H1 (cell line): ENCODE data around the gene SIPA1L3. TPM values are rescaled to one million over a fixed set of nuclear protein-coding genes. Genes with fewer than 3 reads are reported as not detected.

Experiments used
- CTCF ChIA-PET: fragments of 300-600 bp; sonication (Branson Sonifier 250); formaldehyde crosslinking; loops from one replicate; lab custom pipeline; 2021; ENCODE audit not compliant: partially characterized antibody; lab: Charles Lee
- POLR2A ChIA-PET: fragments of 300-600 bp; sonication (Branson Sonifier 250); formaldehyde crosslinking; loops from one replicate; lab custom pipeline; 2021; ENCODE audit warnings: inconsistent platforms; ENCODE audit not compliant: partially characterized antibody; lab: Charles Lee
- DNase-seq, 2 experiments: peaks; one replicate each; pipeline versions ENCODE4 v3.0.0 to v3.0.0-alpha.2; 2010 to 2022; ENCODE audit warnings: low spot score in 2 of 2, low read depth in 1 of 2, mixed read lengths in 1 of 2
- FAIRE-seq: peaks from 2 replicates; lab custom pipeline; 2011; peaks lifted over from hg19 to GRCh38; lab: Jason Lieb, UNC
- H2AFZ ChIP-seq: 2 replicates; pipeline ENCODE4 v1.8.1; 2012; ENCODE audit warnings: low read length, inconsistent platforms
- H2AK5ac ChIP-seq: 2 replicates; pipeline ENCODE4 v1.6.1; 2013; ENCODE audit warnings: low read depth, low read length
- H2BK120ac ChIP-seq: replicated peaks from 2 replicates; pipeline ENCODE3; 2013; ENCODE audit warnings: low read depth, low read length, inconsistent platforms
- H2BK12ac ChIP-seq: 2 replicates; pipeline ENCODE4 v1.6.1; 2013; ENCODE audit warnings: low read depth, low read length
- H2BK15ac ChIP-seq: 2 replicates; pipeline ENCODE4 v1.6.1; 2013; ENCODE audit warnings: low read length
- H2BK20ac ChIP-seq: 2 replicates; pipeline ENCODE4 v1.6.1; 2013; ENCODE audit warnings: low read length
- H2BK5ac ChIP-seq: 2 replicates; pipeline ENCODE4 v1.6.1; 2013; ENCODE audit warnings: low read depth, low read length
- H3K14ac ChIP-seq: 2 replicates; pipeline ENCODE4 v1.6.1; 2013; ENCODE audit warnings: inconsistent platforms; ENCODE audit not compliant: insufficient read length
- H3K18ac ChIP-seq: 2 replicates; pipeline ENCODE4 v1.6.1; 2013; ENCODE audit warnings: low read length; ENCODE audit errors: extremely low read depth
- H3K23ac ChIP-seq: 2 replicates; pipeline ENCODE4 v1.6.1; 2013; ENCODE audit warnings: inconsistent platforms; ENCODE audit not compliant: insufficient read length
- H3K23me2 ChIP-seq: 2 replicates; pipeline ENCODE4 v1.6.1; 2013; ENCODE audit warnings: low read depth, low read length
- H3K27ac ChIP-seq: 2 replicates; pipeline ENCODE4 v1.6.1; 2011; ENCODE audit warnings: low read depth, low read length, inconsistent platforms
- H3K27me3 ChIP-seq, 4 experiments: replicated peaks in 1 of 4; 1 replicate in 1 of 4; 2 replicates in 3 of 4; pipeline versions ENCODE4 v1.6.1 to v1.8.1; 2011 to 2013; ENCODE audit warnings: low read length in 3 of 4, mild to moderate bottlenecking in 3 of 4, inconsistent platforms in 2 of 4, mixed read lengths in 2 of 4, moderate library complexity in 1 of 4; ENCODE audit not compliant: control insufficient read depth in 3 of 4, insufficient read depth in 3 of 4; ENCODE audit errors: extremely low read depth in 1 of 4
- H3K36me3 ChIP-seq, 4 experiments: 2 replicates each; pipeline versions ENCODE4 v1.6.1 to v1.8.1; 2011 to 2013; ENCODE audit warnings: mild to moderate bottlenecking in 4 of 4, low read length in 3 of 4, moderate library complexity in 2 of 4, control low read depth in 1 of 4, inconsistent platforms in 1 of 4; ENCODE audit not compliant: insufficient read depth in 4 of 4, control insufficient read depth in 2 of 4
- H3K4ac ChIP-seq: replicated peaks from 2 replicates; pipeline ENCODE3; 2013; ENCODE audit warnings: low read length, low read depth, mixed read lengths, inconsistent platforms; ENCODE audit not compliant: insufficient read length
- H3K4me1 ChIP-seq, 4 experiments: replicated peaks in 1 of 4; 1 replicate in 1 of 4; 2 replicates in 3 of 4; pipeline versions ENCODE4 v1.6.1 to v1.8.1; 2011 to 2013; ENCODE audit warnings: low read length in 3 of 4, inconsistent platforms in 2 of 4, mixed read lengths in 1 of 4; ENCODE audit not compliant: insufficient read depth in 4 of 4, control insufficient read depth in 3 of 4
- H3K4me2 ChIP-seq, 2 experiments: 2 replicates each; pipeline versions ENCODE4 v1.6.1 to v1.8.1; 2011 to 2013; ENCODE audit warnings: low read depth in 2 of 2, low read length in 2 of 2, control low read depth in 1 of 2, inconsistent platforms in 1 of 2, mild to moderate bottlenecking in 1 of 2; ENCODE audit not compliant: insufficient read depth in 1 of 2
- H3K4me3 ChIP-seq, 4 experiments: fragments of 200-600, 300-600 bp in 1 of 4; sonication (generic), shearing (Covaris generic), sonication (Bioruptor Twin) in 1 of 4; 2 replicates each; pipeline versions ENCODE4 v1.5.1 to v1.8.1; 2011 to 2016; ENCODE audit warnings: low read length in 4 of 4, low read depth in 3 of 4, control low read depth in 2 of 4, inconsistent platforms in 2 of 4, mild to moderate bottlenecking in 2 of 4, mixed read lengths in 1 of 4, moderate library complexity in 1 of 4; ENCODE audit not compliant: insufficient read depth in 2 of 4; ENCODE audit errors: extremely low read depth in 1 of 4
- H3K56ac ChIP-seq: replicated peaks from 2 replicates; pipeline ENCODE3; 2013; ENCODE audit warnings: low read depth, mild to moderate bottlenecking, mixed read lengths, low read length, inconsistent platforms; ENCODE audit not compliant: insufficient read length
- H3K79me1 ChIP-seq: 2 replicates; pipeline ENCODE4 v1.6.1; 2013; ENCODE audit warnings: low read depth, low read length, control low read depth
- H3K79me2 ChIP-seq, 2 experiments: 2 replicates each; pipeline versions ENCODE4 v1.6.1 to v1.8.1; 2012 to 2013; ENCODE audit warnings: low read length in 2 of 2, mild to moderate bottlenecking in 2 of 2, inconsistent platforms in 1 of 2; ENCODE audit not compliant: insufficient read depth in 2 of 2, control insufficient read depth in 1 of 2
- H3K9ac ChIP-seq, 4 experiments: replicated peaks in 1 of 4; 1 replicate in 1 of 4; 2 replicates in 3 of 4; pipeline versions ENCODE4 v1.6.1 to v1.8.1; 2011 to 2013; ENCODE audit warnings: low read depth in 3 of 4, low read length in 3 of 4, control low read depth in 2 of 4, mild to moderate bottlenecking in 2 of 4, moderate library complexity in 2 of 4, inconsistent platforms in 1 of 4; ENCODE audit errors: extremely low read depth in 1 of 4
- H3K9me3 ChIP-seq, 2 experiments: 2 replicates each; pipeline versions ENCODE4 v1.6.1 to v1.8.1; 2012 to 2013; ENCODE audit warnings: mild to moderate bottlenecking in 2 of 2, moderate library complexity in 2 of 2, control low read depth in 1 of 2, inconsistent platforms in 1 of 2, low read depth in 1 of 2, low read length in 1 of 2, mixed read lengths in 1 of 2; ENCODE audit not compliant: insufficient read depth in 2 of 2
- H4K20me1 ChIP-seq, 2 experiments: replicated peaks in 1 of 2; 2 replicates each; pipeline versions ENCODE3 to v1.8.1; 2011 to 2013; ENCODE audit warnings: inconsistent platforms in 2 of 2, low read length in 2 of 2, mild to moderate bottlenecking in 1 of 2; ENCODE audit not compliant: insufficient read depth in 2 of 2, control insufficient read depth in 1 of 2
- H4K5ac ChIP-seq: 2 replicates; pipeline ENCODE4 v1.6.1; 2013; ENCODE audit warnings: low read length, low read depth, mixed read lengths, inconsistent platforms; ENCODE audit not compliant: insufficient read length
- H4K8ac ChIP-seq: 2 replicates; pipeline ENCODE4 v1.8.0; 2013; ENCODE audit warnings: mild to moderate bottlenecking, moderate library complexity, low read length, inconsistent platforms; ENCODE audit not compliant: insufficient read depth; ENCODE audit errors: extremely low read depth
- H4K91ac ChIP-seq: replicated peaks from 2 replicates; pipeline ENCODE3; 2013; ENCODE audit warnings: low read length, mixed read lengths, inconsistent platforms; ENCODE audit not compliant: insufficient read length
- ATF2 ChIP-seq: IDR thresholded peaks from 2 replicates; pipeline ENCODE4 v1.6.1; 2012; ENCODE audit warnings: low read length, inconsistent platforms
- ATF3 ChIP-seq: IDR thresholded peaks from 2 replicates; pipeline ENCODE4 v1.6.1; 2011; ENCODE audit warnings: low read depth, mild to moderate bottlenecking, low read length; ENCODE audit not compliant: insufficient read depth
- BRCA1 ChIP-seq: IDR thresholded peaks from 2 replicates; pipeline ENCODE4 v1.6.1; 2012; ENCODE audit warnings: low read depth, low read length, improper control_type of control experiment
- CBX5 ChIP-seq: fragments of 300-800, 300-1000 bp; sonication (generic); IDR thresholded peaks from 2 replicates; pipeline ENCODE4 v1.7.1; 2016; ENCODE audit warnings: antibody characterized with exemption, low read length, low read depth
- E2F6 ChIP-seq: IDR thresholded peaks from 2 replicates; pipeline ENCODE4 v1.6.1; 2012; ENCODE audit warnings: inconsistent platforms
- KDM4A ChIP-seq: IDR thresholded peaks from one replicate; pipeline ENCODE4 v1.7.1; 2012; ENCODE audit warnings: low read depth, mild to moderate bottlenecking, moderate library complexity, low read length, inconsistent platforms; ENCODE audit not compliant: severe bottlenecking
- POLR2A ChIP-seq, 2 experiments: IDR thresholded peaks; 1 replicate in 1 of 2; 2 replicates in 1 of 2; pipeline ENCODE4 v1.6.1; 2011; ENCODE audit warnings: low read depth in 2 of 2, low read length in 2 of 2, mild to moderate bottlenecking in 2 of 2; ENCODE audit errors: control extremely low read depth in 1 of 2
- RXRA ChIP-seq: IDR thresholded peaks from 2 replicates; pipeline ENCODE4 v1.6.1; 2011; ENCODE audit warnings: low read depth, mild to moderate bottlenecking, low read length, moderate library complexity; ENCODE audit not compliant: insufficient read depth
- SAP30 ChIP-seq: fragments of 300-600 bp; sonication (generic); IDR thresholded peaks from 2 replicates; pipeline ENCODE4 v1.7.1; 2012; ENCODE audit warnings: low read length, moderate library complexity, mild to moderate bottlenecking, inconsistent platforms; ENCODE audit not compliant: insufficient read depth, insufficient replicate concordance
- SIRT6 ChIP-seq: IDR thresholded peaks from one replicate; pipeline ENCODE4 v1.7.1; 2012; ENCODE audit warnings: low read length, inconsistent platforms
- SP2 ChIP-seq: IDR thresholded peaks from 2 replicates; pipeline ENCODE4 v1.6.1; 2012; ENCODE audit warnings: mild to moderate bottlenecking, low read length, inconsistent platforms
- SUZ12 ChIP-seq: fragments of 200-600 bp; sonication (generic); IDR thresholded peaks from 2 replicates; pipeline ENCODE4 v1.6.1; 2012; ENCODE audit warnings: mild to moderate bottlenecking, inconsistent platforms, low read length, moderate library complexity, mixed read lengths
- WGBS, 2 experiments: shearing (Covaris generic) in 1 of 2; methylation state at CpG; one replicate each; pipeline versions ENCODE4 v1.1.6 to v1.1.7; 2013 to 2015; ENCODE audit warnings: low lambda C conversion rate in 2 of 2, mixed read lengths in 2 of 2, inconsistent platforms in 1 of 2, low coverage in 1 of 2, missing lambda C conversion rate in 1 of 2; ENCODE audit not compliant: insufficient replicate concordance in 2 of 2, insufficient coverage in 1 of 2, insufficient read length in 1 of 2; ENCODE audit errors: extremely low coverage in 1 of 2, missing lambda C conversion rate in 1 of 2; 5-methylcytosine and 5-hydroxymethylcytosine counted together
- polyA plus RNA-seq, 7 experiments: library from polyadenylated mRNA; depleted of rRNA in 3 of 7; stranded (reverse) in 5 of 7; unstranded in 2 of 7; fragments of >200 nt in 5 of 7; fragments of 200-250 nt in 2 of 7; gene quantifications; 1 replicate in 5 of 7; 2 replicates in 1 of 7; 4 replicates in 1 of 7; pipeline versions ENCODE4 v1.2.1 to v1.2.3, GENCODE V29; 2011 to 2013; ENCODE audit warnings: missing spikeins in 2 of 7, mixed read lengths in 2 of 7
- total RNA-seq: library from RNA; stranded (reverse); fragmentation: NEBNext Ultra II Directional; extraction: Animal tissue kit (Norgen Biotek cat#: 25700); gene quantifications from 2 replicates; pipeline ENCODE4 v1.2.1, GENCODE V29; 2021

The SIPA1L3 gene
- total and polyA plus RNA-seq, 2 of the 8 experiments (the other 6 are each of a cell fraction or from before 2014, with no cell fraction given): 15.0 to 54.9 TPM

- H4K91ac ChIP-seq: no peak overlapping the region
- no peaks in the 10 kb centered on the region for H3K79me2 ChIP-seq
- ChIA-PET CTCF (interaction anchor here (0.6 to 1.2 kb wide), 6 partner anchors 9 to 117 kb away, joined by 3 to 11 read pairs (median 3); no protein-coding TSS in a partner anchor), POLR2A (interaction anchor here (1.2 kb wide), 1 partner anchor 34 kb away, joined by 3 read pairs; no protein-coding TSS in a partner anchor)
- no peak overlapping the region for H3K14ac ChIP-seq
- FAIRE-seq: no peak
- no peak overlapping the region for H3K4me3 ChIP-seq
- H3K27me3 ChIP-seq: no peaks in the 10 kb centered on the region
- no peaks in the 10 kb centered on the region; a peak in 1 of 8 replicates for H3K36me3 ChIP-seq
- no peaks in the 10 kb centered on the region for H3K9me3 ChIP-seq
- H2AK5ac ChIP-seq: no peak overlapping the region
- H3K23me2 ChIP-seq: no peaks in the 10 kb centered on the region
- no peak overlapping the region for H3K23ac ChIP-seq
- WGBS, 2 experiments: 84% methylated on average over 6 of the region's 6 CpGs; no CpG with 5 or more reads in 1 of the 2 experiments
- H4K8ac ChIP-seq: no peak overlapping the region
- DNase-seq: no peak
- H3K4me2 ChIP-seq: no peak overlapping the region
- no peak overlapping the region for H3K9ac ChIP-seq
- H4K5ac ChIP-seq: no peak overlapping the region
- no peak overlapping the region for H3K27ac ChIP-seq
- H4K20me1 ChIP-seq: no peaks in the 10 kb centered on the region
- H2BK12ac ChIP-seq: no peak overlapping the region
- no peaks in the 10 kb centered on the region for H3K4me1 ChIP-seq
- H2BK15ac ChIP-seq: no peak overlapping the region
- H2BK20ac ChIP-seq: no peak overlapping the region
- no peak overlapping the region for H2AFZ ChIP-seq
- no peaks in the 10 kb centered on the region for H3K79me1 ChIP-seq
- no peak overlapping the region for H2BK120ac ChIP-seq
- H3K56ac ChIP-seq: no peak overlapping the region
- H3K18ac ChIP-seq: no peak overlapping the region
- H2BK5ac ChIP-seq: no peak overlapping the region
- no peak overlapping the region for H3K4ac ChIP-seq
- no peak for TF ChIP-seq RXRA
- TF ChIP-seq SAP30: no peak
- TF ChIP-seq CBX5: no peak
- no peak for TF ChIP-seq ATF2
- TF ChIP-seq E2F6: no peak
- no peak for TF ChIP-seq POLR2A (IDR thresholded peaks at IDR 0.05; ENCODE audit: control extremely low read depth in 1 of 2, low read depth in 2 of 2, low read length in 2 of 2)
- TF ChIP-seq SIRT6: no peak
- TF ChIP-seq BRCA1: no peak
- TF ChIP-seq KDM4A: no peak
- TF ChIP-seq SP2: no peak
- no peak for TF ChIP-seq ATF3
- no peak for TF ChIP-seq SUZ12
These were observed 268.4 kb downstream of the SIPA1L3 start for GRCh38 chr19:38175422-38175821.
